ENCODE data around the gene NPIPA1.
A peak's percentile ranks its signal among the peaks of the same experiment; 100 is the strongest.
"Not testable (repeated sequence)": the region's sequence is repeated elsewhere in the genome, so short reads cannot be mapped to it uniquely, and the experiment has no call there.

Gene NPIPA1

DNA sequence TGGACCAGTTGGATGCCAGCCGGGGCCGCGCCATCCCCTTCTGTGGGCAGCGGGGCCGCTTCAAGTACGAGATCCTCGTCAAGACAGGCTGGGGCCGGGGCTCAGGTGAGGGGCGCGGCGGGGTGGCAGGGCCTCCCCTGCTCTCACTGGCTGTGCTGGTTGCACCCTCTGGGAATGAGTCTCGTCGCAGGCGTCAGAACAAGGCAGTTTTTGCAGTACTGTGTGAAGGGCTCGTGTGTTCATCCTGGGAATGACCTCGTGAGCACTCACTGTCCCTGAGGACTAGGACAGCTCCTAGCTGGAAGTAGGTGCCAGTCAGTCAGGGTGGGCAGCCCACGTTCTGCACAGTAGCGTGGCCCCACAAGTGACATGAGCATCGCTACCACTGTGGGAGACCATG, 6.3 kb upstream of the NPIPA1 start:
- DNase-seq, result not testable (repeated sequence)

- not testable (repeated sequence) for DNase-seq
These were observed 4.5 kb upstream of the NPIPA1 start for GRCh38 chr16:14932581-14933375.

DNA sequence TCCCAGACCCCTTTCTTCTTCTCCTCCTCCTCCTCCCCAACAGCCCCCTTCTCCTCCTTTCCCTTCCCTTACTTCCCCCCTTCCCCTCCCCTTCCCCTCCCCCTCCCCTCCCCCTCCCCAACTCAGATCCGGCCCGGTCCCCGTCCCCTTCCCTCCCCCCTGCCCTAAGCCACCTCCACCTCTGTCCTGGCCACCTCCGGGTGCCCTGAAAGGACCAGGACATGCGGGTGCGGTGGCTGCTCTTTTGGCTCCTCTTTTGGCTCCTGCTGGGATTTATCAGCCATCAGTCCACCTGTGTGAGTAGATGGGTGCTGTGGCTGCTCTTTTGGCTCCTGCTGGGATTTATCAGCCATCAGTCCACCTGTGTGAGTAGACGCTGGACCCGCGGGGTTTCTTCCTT, 751 bp downstream of the NPIPA1 start:
- not testable (repeated sequence) for DNase-seq

- DNase-seq, result not testable (repeated sequence)
These were observed 5.4 kb downstream of the NPIPA1 start for GRCh38 chr16:14942686-14943085.

DNA sequence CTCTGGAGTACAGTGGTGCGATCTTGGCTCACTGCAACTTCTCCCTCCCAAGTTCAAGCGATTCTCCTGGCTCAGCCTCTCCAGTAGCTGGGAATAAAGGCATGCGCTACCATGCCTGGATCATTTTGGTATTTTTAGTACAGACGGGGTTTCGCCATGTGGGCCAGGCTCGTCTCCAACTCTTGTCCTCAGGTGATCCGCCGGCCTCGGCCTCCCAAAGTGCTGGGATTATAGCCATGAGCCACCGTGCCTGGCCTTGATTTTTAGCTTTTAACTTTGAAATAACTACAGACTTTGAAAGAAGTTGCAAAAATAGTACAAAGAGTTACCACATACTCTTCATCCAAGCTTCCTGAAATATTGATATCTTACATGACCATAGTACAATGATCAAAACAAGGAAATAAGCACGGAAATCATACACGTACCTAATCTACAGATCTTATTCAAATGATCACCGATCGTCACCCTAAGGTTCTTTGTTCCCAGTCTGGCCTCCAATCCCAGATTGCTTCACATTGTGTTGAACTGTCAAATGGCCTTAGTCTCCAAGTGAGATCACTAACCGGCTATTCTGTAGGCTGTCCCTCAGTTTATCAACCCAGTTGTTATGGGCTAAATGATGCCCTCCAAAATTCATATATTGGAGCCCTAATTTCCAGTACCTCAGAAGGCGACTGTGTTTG, 18.4 kb downstream of the NPIPA1 start:
- peak; percentile 39 to 64 for DNase-seq

GRCh38 chr16:14957576-14958322, 20.5 kb downstream of the NPIPA1 start:
- no peak for DNase-seq

DNA sequence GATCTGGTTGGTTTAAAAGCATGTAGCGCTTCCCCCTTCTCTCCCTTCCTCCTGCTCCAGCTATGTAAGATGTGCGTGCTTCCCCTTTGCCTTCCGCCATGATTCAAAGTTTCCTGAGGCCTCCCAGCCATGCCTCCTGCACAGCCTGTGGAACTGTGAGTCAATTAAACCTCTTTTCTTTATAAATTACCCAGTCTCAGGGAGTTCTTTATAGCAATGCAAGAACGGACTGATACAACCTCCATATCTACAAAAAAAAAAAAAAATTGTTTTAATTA, 21.0 kb downstream of the NPIPA1 start:
- no peak for DNase-seq

- DNase-seq, result no peak
These were observed 21.7 kb downstream of the NPIPA1 start for GRCh38 chr16:14958970-14959369.

DNA sequence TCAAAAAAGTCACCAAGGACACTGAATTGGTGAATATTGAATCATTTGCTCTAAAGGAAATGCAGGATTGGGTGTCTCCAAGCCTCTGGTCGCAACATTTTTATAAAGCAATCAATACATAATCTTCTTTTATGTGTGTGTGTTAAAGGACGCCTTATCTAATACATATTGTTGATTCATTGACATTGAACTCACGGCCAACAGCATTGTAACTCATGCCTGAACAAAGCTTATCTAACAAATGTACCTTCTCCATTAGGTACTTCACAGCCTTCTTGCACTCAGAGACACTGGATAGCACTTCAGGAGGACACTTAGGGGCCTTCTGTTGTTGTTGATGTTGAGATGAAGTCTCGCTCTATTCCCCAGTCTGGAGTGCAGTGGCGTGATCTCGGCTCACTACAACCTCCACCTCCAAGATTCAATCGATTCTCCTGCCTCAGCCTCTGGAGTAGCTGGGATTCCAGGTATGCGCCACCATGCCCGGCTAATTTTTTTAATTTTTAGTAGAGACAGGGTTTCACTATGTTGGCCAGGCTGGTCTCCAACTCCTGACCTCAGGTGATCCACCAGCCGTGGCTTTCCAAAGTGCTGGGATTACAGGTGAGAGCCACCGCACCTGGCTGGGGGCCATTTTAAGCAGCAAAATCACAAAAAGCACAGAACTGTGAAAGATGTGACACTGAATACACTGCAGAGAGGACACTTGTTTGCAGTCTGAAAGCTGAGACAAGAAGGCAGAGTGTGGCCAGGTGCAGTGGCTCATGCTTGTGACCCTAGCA, 24.4 kb downstream of the NPIPA1 start:
- no peak for DNase-seq

DNA sequence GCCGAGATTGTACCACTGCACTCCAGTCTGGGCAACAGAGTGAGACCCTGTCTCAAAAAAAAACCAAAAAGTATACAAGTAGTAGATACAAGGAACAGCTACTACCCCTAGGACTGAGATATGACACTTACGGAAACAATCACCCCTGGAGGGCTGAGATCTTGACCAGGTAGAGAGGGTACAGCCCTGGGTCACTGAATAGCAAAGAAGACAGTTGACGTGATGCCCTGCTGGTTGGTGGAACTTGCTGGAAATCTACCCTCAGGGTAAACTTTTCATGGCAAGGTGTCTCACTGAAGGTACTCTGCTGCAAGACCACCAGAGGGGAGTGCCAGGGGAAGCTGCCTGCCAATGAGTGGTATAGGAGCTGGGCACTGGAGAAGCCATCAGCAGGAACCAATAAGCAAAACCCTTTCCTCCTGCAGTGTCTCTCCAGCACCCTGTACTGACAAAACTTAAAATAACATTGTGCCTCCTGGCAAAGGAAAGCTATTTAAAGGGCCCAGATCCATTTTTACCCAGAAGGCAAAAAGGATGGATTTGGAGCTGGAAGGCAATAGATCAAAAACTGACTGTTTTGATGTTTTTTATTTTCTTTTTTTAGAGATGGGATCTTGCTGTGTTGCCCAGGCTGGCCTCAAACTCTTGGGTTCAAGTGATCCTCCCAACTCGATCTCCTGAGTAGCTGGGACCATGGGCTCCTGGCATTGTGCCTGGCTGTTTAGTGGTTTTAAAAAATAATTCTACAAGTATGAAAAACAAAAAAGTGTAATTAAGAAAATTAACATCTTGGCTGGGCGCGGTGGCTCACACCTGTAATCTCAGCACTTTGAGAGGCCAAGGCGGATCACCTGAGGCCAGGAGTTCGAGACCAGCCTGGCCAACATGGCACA, 26.3 kb downstream of the NPIPA1 start:
- DNase-seq, result no peak

- DNase-seq, result no peak
These were observed 28.1 kb downstream of the NPIPA1 start for GRCh38 chr16:14965328-14965727.

- DNase-seq, result not testable (repeated sequence)
These were observed 32.6 kb downstream of the NPIPA1 start for GRCh38 chr16:14969795-14970194.

DNA sequence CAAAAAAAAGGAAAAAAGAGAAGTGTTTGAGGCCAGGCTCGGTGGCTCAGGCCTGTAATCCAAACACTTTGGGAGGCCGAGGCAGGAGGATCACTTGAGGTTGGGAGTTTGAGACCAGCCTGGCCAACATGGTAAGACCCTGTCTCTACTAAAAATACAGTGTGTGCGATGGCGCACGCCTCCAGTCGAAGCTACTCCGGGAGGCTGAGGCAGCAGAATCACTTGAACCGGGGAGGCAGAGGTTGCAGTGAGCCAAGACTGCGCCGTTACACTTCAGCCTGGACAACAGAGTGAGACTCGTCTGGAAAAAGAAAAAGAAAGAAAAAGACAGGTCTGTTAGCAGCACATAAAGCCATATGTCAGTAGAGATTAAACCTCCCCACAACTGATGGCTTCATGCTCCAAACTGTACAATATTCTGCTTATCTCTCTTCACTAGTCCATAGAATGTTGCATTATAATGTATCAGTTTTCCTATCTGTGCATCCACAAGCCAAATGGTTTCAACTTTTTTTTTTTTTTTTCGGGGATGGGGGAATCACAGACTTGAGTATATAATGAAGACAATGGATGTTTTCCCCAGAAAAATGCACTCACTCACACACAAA, 34.5 kb downstream of the NPIPA1 start:
- not testable (repeated sequence) for DNase-seq

- not testable (repeated sequence) for DNase-seq
These were observed 36.6 kb downstream of the NPIPA1 start for GRCh38 chr16:14973785-14974322.

- DNase-seq, result not testable (repeated sequence)
These were observed 37.0 kb downstream of the NPIPA1 start for GRCh38 chr16:14974331-14974655.

- DNase-seq, result peak; percentile 42 to 75
These were observed 37.6 kb downstream of the NPIPA1 start, which contains the start of gene PDXDC1 for GRCh38 chr16:14974656-14975417. PDXDC1 (plus strand) TSS chr16:14975026; CDS start chr16:14975200, 174 bp downstream.

DNA sequence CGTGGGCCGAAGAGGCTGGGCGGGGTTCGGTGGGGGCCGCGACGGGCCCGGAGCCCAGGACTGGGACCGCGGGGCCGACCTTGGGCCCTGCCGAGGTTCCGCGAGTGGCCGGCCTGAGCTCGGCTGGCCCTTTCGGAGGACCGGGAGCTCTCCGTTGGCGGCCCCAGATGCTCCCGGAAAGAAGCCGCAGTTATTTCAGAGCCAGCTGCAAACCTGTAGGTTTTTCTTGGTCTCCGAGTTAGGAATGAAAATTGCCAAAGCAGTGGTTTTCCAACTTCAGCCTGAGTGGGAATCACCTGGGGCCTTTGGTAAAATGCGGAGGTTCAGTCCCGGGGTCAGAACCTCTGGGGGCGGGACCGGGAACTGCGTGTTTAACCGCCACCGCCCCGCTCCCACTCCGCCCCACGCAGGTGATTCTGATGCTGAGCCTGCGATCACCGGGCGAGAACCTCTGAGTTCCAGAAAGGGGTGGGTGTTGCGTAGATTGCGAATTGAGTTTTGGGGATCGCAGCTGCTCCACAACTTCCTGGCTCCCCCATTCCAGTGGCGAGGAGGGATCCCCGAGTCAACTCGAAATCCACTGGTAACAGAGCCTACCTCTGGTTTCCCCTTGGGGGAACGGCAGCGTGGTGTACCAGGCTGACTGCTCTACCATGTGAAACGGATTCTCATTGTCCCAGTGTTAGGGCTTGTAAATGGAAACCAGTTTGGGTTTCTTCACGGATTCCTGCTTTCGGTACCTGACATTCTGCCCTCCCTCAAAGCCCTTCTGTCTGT, 38.4 kb downstream of the NPIPA1 start:
- not testable (repeated sequence) for DNase-seq

DNA sequence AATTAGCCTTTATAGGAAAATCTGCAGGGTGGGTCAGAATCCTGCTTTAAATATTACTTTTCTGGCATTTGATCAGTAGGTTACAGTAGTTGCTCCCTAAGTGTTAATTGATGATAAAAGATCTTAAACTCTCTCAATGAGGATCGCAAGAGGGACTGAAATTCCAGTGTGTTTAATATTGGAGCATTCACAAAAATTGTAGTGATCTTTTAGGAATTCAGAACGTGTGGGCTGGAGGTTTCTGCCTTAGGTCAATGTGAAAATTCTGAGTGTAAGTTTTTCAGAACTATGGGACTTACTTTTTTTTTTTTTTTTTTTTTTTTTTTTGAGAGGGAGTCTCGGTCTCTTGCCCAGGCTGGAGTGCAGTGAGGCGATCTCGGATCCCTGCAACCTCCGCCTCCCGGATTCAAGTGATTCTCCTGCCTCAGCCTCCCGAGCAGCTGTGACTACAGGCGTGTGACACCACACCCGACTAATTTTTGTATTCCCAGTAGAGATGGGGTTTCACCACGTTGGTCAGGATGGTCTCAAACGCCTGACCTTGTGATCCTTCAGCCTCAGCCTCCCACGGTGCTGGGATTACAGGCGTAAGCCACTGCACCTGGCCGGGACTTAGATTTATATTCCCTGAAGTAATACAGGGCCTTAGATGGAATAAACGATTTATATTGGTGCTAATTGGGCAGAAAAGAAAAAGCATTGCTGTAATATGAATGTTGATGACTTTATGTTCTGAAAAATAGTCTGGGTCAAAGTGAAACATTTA, 39.9 kb downstream of the NPIPA1 start:
- DNase-seq, result not testable (repeated sequence)

- DNase-seq, result not testable (repeated sequence)
These were observed 41.0 kb downstream of the NPIPA1 start for GRCh38 chr16:14978281-14978680.

Data from cerebellar nuclear complex (tissue), 1 donor.